Measurements from ENCODE around the gene RNF213.

Gene RNF213

DNA sequence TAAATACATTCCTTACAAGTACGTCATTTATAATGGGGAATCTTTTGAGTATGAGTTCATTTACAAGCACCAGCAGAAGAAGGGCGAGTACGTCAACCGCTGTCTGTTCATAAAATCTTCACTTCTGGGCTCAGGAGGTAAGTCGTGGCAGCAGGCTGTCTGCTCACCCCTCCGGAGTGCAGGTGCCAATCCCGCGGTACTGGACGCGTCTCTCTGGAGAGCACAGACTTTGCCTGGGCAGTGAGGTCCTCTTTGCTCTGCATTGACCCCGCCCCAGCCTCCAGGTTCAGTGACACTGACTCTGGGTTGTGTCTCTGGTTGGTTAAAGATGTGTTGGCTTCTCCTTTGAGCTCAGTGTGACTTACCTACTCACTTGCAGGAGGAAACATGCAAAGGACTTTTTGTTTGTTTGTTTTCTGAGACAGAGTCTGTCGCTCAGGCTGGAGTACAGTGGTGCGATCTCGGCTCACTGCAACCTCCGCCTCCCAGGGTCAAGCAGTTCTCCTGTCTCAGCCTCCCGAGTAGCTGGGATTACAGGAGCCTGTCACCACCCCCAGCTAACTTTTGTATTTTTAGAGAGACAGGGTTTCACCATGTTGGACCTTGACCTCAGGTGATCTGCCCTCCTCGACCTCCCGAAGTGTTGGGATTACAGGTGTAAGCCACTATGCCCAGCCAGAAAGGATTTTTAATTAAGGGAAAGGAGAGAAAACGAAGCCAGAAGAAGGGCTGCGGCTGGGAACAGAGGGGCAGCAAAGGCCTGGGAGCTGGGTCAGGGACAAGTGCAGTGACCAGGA lies 31.2 kb downstream of the RNF213 start:
- H3K36me3 ChIP-seq (ENCODE audit: control insufficient read depth, insufficient read depth, low read length) = peaks cover 68% of the 10 kb centered on the region
- H3K27me3 ChIP-seq (replicated peaks; ENCODE audit: control insufficient read depth, insufficient read depth, low read length) = no peaks in the 10 kb centered on the region
- TF ChIP-seq, protein P1, sequence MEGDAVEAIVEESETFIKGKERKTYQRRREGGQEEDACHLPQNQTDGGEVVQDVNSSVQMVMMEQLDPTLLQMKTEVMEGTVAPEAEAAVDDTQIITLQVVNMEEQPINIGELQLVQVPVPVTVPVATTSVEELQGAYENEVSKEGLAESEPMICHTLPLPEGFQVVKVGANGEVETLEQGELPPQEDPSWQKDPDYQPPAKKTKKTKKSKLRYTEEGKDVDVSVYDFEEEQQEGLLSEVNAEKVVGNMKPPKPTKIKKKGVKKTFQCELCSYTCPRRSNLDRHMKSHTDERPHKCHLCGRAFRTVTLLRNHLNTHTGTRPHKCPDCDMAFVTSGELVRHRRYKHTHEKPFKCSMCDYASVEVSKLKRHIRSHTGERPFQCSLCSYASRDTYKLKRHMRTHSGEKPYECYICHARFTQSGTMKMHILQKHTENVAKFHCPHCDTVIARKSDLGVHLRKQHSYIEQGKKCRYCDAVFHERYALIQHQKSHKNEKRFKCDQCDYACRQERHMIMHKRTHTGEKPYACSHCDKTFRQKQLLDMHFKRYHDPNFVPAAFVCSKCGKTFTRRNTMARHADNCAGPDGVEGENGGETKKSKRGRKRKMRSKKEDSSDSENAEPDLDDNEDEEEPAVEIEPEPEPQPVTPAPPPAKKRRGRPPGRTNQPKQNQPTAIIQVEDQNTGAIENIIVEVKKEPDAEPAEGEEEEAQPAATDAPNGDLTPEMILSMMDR (IDR thresholded peaks at IDR 0.05; ENCODE audit: insufficient read depth, low read length, poor library complexity, severe bottlenecking) = no peak
- H3K4me3 ChIP-seq (replicated peaks; ENCODE audit: low read depth, low read length) = no peak overlapping the region
- DNase-seq (ENCODE audit: extremely low read depth, insufficient read length) = no peak

DNA sequence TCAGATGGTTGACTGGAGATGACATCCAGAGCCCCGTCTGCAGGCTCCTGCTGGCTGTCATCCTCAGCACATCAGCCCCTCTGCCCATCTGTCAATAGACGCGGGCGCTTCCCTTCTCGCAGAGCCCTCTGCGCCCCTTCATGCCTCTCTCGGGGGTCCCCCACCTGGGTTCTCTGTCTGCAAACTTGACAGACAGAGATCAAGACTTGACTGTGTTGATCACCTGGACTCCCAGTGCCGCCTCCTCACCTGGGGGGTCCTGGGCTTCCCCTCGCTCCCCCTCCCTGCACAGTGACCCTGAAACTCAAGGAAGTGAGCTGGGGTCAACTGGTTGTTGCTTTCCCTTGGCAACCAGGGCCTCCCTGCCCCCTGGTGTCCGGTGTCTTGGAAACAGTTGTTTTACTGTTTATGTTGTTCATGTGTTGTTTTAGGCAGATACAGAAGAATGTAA lies 31.9 kb downstream of the RNF213 start:
- TF ChIP-seq, protein P1 (IDR thresholded peaks at IDR 0.05; ENCODE audit: insufficient read depth, low read length, poor library complexity, severe bottlenecking) = no peak
- Histone ChIP-seq H3K36me3 (ENCODE audit: control insufficient read depth, insufficient read depth, low read length) (peaks cover 66% of the 10 kb centered on the region), H3K4me3 (replicated peaks; ENCODE audit: low read depth, low read length) (no peak overlapping the region), H3K27me3 (replicated peaks; ENCODE audit: control insufficient read depth, insufficient read depth, low read length) (no peaks in the 10 kb centered on the region)
- DNase-seq (ENCODE audit: extremely low read depth, insufficient read length) = no peak

DNA sequence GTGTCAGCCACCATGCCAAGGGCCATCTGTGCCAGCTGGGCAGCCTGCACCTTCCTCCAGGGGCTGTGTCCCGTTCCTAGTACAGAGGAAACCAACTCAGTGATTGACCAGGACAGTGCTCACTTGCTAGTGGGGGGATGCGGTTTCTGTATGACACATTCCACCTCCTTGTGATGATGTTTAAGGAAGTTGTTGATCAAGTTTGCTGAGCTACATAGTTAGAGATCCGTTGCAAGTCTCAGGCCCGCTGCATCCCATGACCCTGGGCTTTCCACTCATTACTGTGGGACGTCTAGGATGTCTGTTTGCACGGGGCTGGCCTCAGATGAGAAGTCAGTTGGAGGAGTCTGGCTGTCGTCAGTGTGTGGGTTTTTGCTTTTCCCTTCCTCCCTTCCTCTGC lies 33.6 kb downstream of the RNF213 start:
- DNase-seq (ENCODE audit: extremely low read depth, insufficient read length) = no peak
- H3K36me3 ChIP-seq (ENCODE audit: control insufficient read depth, insufficient read depth, low read length) = peaks cover 63% of the 10 kb centered on the region
- TF ChIP-seq, protein P1 (IDR thresholded peaks at IDR 0.05; ENCODE audit: insufficient read depth, low read length, poor library complexity, severe bottlenecking) = no peak
- H3K27me3 ChIP-seq (replicated peaks; ENCODE audit: control insufficient read depth, insufficient read depth, low read length) = no peaks in the 10 kb centered on the region
- no peak overlapping the region for H3K4me3 ChIP-seq (replicated peaks; ENCODE audit: low read depth, low read length)

DNA sequence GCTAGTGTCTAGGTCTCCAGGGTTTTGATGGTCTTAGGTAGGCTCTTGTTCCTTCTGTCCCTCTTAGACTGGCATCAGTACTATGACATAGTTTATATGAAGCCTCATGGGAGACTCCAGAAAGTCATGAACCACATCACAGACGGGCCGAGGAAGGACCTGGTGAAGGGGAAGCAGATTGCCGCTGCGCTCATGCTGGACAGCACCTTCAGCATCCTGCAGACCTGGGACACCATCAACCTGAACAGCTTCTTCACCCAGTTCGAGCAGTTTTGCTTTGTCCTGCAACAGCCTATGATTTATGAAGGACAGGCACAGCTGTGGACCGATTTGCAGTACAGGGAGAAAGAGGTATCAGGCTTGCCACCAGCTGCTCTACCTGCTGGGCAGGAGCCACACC lies 34.0 kb downstream of the RNF213 start:
- TF ChIP-seq, protein P1 (IDR thresholded peaks at IDR 0.05; ENCODE audit: insufficient read depth, low read length, poor library complexity, severe bottlenecking) = no peak
- no peak for DNase-seq (ENCODE audit: extremely low read depth, insufficient read length)
- H3K27me3 ChIP-seq (replicated peaks; ENCODE audit: control insufficient read depth, insufficient read depth, low read length) = no peaks in the 10 kb centered on the region
- H3K4me3 ChIP-seq (replicated peaks; ENCODE audit: low read depth, low read length) = no peak overlapping the region
- peaks cover 60% of the 10 kb centered on the region for H3K36me3 ChIP-seq (ENCODE audit: control insufficient read depth, insufficient read depth, low read length)

DNA sequence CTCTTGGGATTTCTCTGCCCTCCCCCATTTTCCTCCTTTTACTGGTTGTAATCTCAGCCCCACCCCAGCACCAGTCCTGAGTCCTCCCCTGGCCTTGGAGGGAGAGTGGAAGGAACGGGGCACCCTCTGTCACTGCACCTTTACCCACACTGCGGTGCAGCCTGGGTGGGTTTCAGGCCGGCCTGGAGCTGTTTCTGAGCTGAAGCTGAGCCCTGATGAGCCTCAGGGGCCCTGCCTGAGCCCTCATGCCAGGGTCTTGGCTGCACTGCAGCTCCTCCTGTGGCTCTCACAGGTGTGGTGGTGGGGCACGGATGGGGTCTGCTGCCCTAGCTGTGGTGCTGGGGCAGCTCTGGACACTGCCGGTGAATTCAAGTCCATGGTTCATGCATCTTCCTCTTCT lies 34.5 kb downstream of the RNF213 start:
- Histone ChIP-seq H3K4me3 (replicated peaks; ENCODE audit: low read depth, low read length) (no peak overlapping the region), H3K27me3 (replicated peaks; ENCODE audit: control insufficient read depth, insufficient read depth, low read length) (no peaks in the 10 kb centered on the region), H3K36me3 (ENCODE audit: control insufficient read depth, insufficient read depth, low read length) (peaks cover 58% of the 10 kb centered on the region)
- TF ChIP-seq, protein P1 (IDR thresholded peaks at IDR 0.05; ENCODE audit: insufficient read depth, low read length, poor library complexity, severe bottlenecking) = no peak
- no peak for DNase-seq (ENCODE audit: extremely low read depth, insufficient read length)
